Ishikawa (cell line): Measurements from ENCODE around the gene ANKFY1.

ENCODE experiments used
- CEBPB ChIP-seq: IDR thresholded peaks from 2 replicates; pipeline ENCODE4 v1.6.1; 2012
- CREB1 ChIP-seq: IDR thresholded peaks from 2 replicates; pipeline ENCODE4 v1.6.1; 2012; ENCODE audit warnings: low read depth
- EGR1 ChIP-seq: IDR thresholded peaks from 2 replicates; pipeline ENCODE4 v1.6.1; 2012
- EP300 ChIP-seq: IDR thresholded peaks from 2 replicates; pipeline ENCODE4 v1.6.1; 2012; ENCODE audit warnings: borderline replicate concordance
- FOXM1 ChIP-seq: IDR thresholded peaks from 2 replicates; pipeline ENCODE4 v1.6.1; 2012; ENCODE audit warnings: low read depth, borderline replicate concordance
- MAX ChIP-seq: IDR thresholded peaks from 2 replicates; pipeline ENCODE4 v1.6.1; 2012
- NFIC ChIP-seq: IDR thresholded peaks from 2 replicates; pipeline ENCODE4 v1.6.1; 2012
- RAD21 ChIP-seq: IDR thresholded peaks from 2 replicates; pipeline ENCODE4 v1.6.1; 2012; ENCODE audit warnings: low read depth
- REST ChIP-seq: IDR thresholded peaks from 2 replicates; pipeline ENCODE4 v1.6.1; 2012; ENCODE audit warnings: low read depth, mild to moderate bottlenecking
- TAF1 ChIP-seq: IDR thresholded peaks from 2 replicates; pipeline ENCODE4 v1.6.1; 2012; ENCODE audit warnings: low read depth, mild to moderate bottlenecking
- TCF12 ChIP-seq: IDR thresholded peaks from 2 replicates; pipeline ENCODE4 v1.6.1; 2012; ENCODE audit warnings: low read depth
- TEAD4 ChIP-seq: IDR thresholded peaks from 2 replicates; pipeline ENCODE4 v1.6.1; 2012
- USF1 ChIP-seq: IDR thresholded peaks from 2 replicates; pipeline ENCODE4 v1.6.1; 2012
- YY1 ChIP-seq: IDR thresholded peaks from 2 replicates; pipeline ENCODE4 v1.6.1; 2012; ENCODE audit warnings: low read depth
- ZBTB7A ChIP-seq: IDR thresholded peaks from 2 replicates; pipeline ENCODE4 v1.6.1; 2012; ENCODE audit warnings: low read depth

Gene ANKFY1

GRCh38 chr17:4143563-4144421 lies 120.0 kb downstream of the ANKFY1 start:
- TF ChIP-seq TAF1 (peak; percentile 57), YY1 (peak; percentile 93), CREB1 (peak; percentile 74), EGR1 (no peak), TEAD4 (0 out of 2 replicates have a peak, but pooled peaks have one; percentile 4), CEBPB (no peak), TCF12 (peak; percentile 35; the same call in 1 of the 2 replicates), MAX (peak; percentile 67), REST (no peak)

GRCh38 chr17:4142107-4142900 lies 121.5 kb downstream of the ANKFY1 start:
- TF ChIP-seq REST (no peak), EGR1 (no peak), TCF12 (no peak), YY1 (no peak)

- TF ChIP-seq REST = no peak
- TF ChIP-seq USF1 = no peak
- no peak for TF ChIP-seq CREB1
- TF ChIP-seq MAX = no peak
- no peak for TF ChIP-seq YY1
- TF ChIP-seq ZBTB7A = no peak
- no peak for TF ChIP-seq RAD21
- TF ChIP-seq NFIC = no peak
- no peak for TF ChIP-seq CEBPB
- no peak for TF ChIP-seq TCF12
- TF ChIP-seq TAF1 = no peak
- no peak for TF ChIP-seq EGR1
- no peak for TF ChIP-seq EP300
- no peak for TF ChIP-seq TEAD4
- no peak for TF ChIP-seq FOXM1
These were observed 123.7 kb downstream of the ANKFY1 start for GRCh38 chr17:4140125-4140524.

- TF ChIP-seq MAX (no peak), EGR1 (no peak), TEAD4 (no peak), NFIC (no peak), USF1 (no peak), EP300 (no peak), TCF12 (no peak), CREB1 (no peak), RAD21 (no peak)
These were observed 127.4 kb downstream of the ANKFY1 start for GRCh38 chr17:4136373-4136772.
